Smooth muscle cell of the brain vasculature (primary cell): ENCODE results near the gene TBC1D9B.
"Not testable (repeated sequence)": the region's sequence is repeated elsewhere in the genome, so short reads cannot be mapped to it uniquely, and the experiment has no call there.

Experiments
- DNase-seq: peaks from one replicate; pipeline ENCODE4 v3.0.0-alpha.2; 2012; ENCODE audit warnings: low read depth, low spot score

The TBC1D9B gene

GRCh38 chr5:179886190-179886911, 21.3 kb downstream of the TBC1D9B start:
- DNase-seq: no peak

GRCh38 chr5:179885491-179886090, 22.1 kb downstream of the TBC1D9B start:
- no peak for DNase-seq

GRCh38 chr5:179883163-179883562, 24.5 kb downstream of the TBC1D9B start:
- DNase-seq: no peak

DNA sequence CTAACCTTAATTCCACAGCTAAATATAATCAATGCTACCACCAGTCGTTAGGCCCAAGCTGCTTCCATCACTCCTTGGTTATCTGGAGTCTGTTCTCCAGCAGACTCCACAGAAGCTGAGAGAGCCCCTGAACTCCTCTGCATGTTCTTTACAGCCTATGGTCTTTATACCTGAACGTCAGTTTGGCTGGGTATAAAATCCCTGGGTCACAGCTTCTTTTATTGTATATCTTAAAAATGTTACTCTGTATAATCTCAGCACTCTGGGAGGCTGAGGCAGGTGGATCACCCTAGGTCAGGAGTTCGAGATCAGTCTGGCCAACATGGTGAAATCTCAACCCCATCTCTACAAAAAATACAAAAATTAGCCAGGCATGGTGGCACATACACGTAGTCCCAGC, 25.4 kb downstream of the TBC1D9B start:
- DNase-seq: no peak

GRCh38 chr5:179880848-179881590, 26.7 kb downstream of the TBC1D9B start:
- no peak for DNase-seq

GRCh38 chr5:179880066-179880650, 27.5 kb downstream of the TBC1D9B start:
- no peak for DNase-seq

- DNase-seq: no peak
These were observed 28.0 kb downstream of the TBC1D9B start for GRCh38 chr5:179879690-179880010.

- DNase-seq: no peak
These were observed 28.6 kb downstream of the TBC1D9B start for GRCh38 chr5:179879003-179879689.

DNA sequence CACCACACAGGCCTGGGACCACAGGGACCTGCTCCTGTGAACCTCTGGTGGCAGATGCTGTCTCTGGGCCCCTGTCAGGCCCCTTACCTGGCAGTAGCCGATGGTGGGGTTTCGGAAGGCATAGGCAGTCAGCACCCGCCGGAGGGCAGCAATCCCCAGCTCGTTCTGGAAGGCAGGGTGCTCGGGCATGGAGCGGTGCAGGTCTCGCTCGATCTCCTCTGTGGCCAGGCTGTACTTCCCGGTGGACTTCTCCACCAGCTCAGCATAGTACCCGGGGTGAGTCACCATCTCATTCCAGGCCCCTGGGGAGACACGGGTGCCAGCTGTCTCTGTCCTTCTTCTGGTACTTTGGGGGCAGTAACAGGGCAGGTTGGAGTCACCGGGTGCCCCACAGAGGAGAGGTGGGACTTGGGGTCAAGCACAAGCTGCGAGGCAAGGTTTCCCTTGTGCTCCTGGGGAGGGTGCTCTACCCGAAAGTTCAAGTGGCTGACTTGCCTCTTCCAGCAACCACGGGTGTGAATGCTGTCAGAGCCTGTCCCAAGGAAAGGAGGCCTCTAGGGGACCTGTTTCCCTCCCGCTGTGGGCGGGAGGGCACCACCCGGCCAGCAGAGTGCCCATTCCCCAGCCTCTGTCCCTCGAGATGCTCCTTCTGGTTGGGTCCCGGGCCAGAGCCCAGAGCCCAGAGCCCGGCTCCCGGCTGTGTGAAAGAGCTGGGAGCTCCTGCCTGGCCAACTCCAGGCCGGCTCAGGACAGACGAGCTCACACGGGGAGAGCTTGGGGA, 29.3 kb downstream of the TBC1D9B start:
- no peak for DNase-seq

GRCh38 chr5:179876610-179876952, 31.1 kb downstream of the TBC1D9B start:
- DNase-seq: no peak

- no peak for DNase-seq
These were observed 31.7 kb downstream of the TBC1D9B start for GRCh38 chr5:179875741-179876609.

GRCh38 chr5:179874536-179875292, 33.0 kb downstream of the TBC1D9B start:
- DNase-seq: no peak

DNA sequence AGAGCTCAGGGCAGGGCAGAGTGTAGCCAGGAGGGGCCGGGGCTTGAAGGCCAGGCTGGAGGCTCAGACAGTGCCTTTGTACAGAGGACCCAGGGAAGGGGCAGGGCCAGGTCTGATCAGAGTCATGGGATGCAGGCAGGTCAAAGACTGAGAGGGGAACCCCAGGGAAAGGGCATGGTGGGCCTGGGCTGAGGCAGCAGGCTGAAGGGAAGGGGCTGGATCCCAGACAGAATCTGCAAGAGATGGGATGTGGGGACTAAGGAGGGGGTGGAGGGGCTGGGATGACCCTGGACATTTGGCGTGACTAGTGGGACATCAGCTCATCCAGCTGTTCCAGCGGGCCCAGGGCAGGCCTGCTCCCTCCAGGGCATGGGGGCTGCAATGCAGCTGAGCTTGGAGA, 33.6 kb downstream of the TBC1D9B start:
- DNase-seq: no peak

DNA sequence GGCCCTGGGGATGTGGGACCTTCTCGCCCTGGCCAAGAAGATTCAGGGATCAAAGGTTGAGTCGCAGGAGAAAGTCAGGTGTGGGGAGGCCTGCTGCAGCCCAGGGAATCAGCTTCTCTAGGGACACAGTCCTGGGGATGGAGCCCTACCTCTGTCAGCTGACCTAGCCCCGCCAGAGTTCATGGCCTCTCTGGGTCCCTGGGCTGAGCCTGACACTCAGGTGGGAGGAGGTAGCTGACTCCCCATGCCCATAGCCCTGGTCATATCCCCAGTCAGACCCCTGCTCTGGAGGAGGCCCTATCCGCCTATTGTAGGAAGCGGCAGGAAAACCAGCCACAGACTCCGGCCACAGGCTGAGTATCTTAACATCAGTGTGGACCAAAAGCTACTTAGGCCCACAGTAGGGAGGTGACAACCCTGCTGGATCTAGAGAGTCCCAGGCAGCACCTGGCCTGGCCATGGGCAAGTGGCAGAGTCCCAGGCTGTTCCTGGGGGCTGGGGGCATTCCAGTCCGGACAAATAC, 34.0 kb downstream of the TBC1D9B start:
- DNase-seq: no peak

GRCh38 chr5:179872828-179873575, 34.7 kb downstream of the TBC1D9B start:
- DNase-seq: no peak

- DNase-seq: no peak
These were observed 35.5 kb downstream of the TBC1D9B start for GRCh38 chr5:179872055-179872827.

GRCh38 chr5:179871533-179871932, 36.2 kb downstream of the TBC1D9B start:
- not testable (repeated sequence) for DNase-seq

DNA sequence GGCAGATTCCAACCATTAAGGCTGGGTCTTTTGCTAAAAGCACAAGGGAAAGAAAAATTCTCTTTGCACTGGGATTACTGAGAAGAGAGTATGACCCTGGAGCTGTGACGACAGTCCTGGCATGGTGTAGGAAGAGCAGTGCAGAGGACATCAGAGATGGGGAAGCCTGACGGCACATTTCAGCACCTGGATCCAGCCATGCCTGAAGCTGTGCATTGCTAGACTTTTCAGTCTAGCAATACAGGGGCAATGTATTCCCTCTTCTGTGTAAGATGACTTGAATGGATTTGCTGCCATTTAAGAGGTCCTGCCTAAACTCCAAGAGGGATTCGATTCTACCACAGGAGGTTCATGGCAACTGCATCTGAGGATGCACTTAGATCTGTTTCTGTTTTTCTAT, 36.7 kb downstream of the TBC1D9B start:
- DNase-seq: no peak
